ENCODE data around the gene KRTAP10-11.
"Not testable (repeated sequence)": the region's sequence is repeated elsewhere in the genome, so short reads cannot be mapped to it uniquely, and the experiment has no call there.

Gene KRTAP10-11

GRCh38 chr21:44682580-44683151 lies 36.5 kb downstream of the KRTAP10-11 start:
- FAIRE-seq (no peak), DNase-seq (ENCODE audit: insufficient read length) (no peak)
- TF ChIP-seq POLR2AphosphoS5 (IDR thresholded peaks at IDR 0.05; ENCODE audit: low read depth, low read length) (no peak), POLR2A (IDR thresholded peaks at IDR 0.05; ENCODE audit: low read depth, low read length) (no peak), TAF1 (IDR thresholded peaks at IDR 0.05; ENCODE audit: borderline replicate concordance, low read depth, low read length) (no peak)

DNA sequence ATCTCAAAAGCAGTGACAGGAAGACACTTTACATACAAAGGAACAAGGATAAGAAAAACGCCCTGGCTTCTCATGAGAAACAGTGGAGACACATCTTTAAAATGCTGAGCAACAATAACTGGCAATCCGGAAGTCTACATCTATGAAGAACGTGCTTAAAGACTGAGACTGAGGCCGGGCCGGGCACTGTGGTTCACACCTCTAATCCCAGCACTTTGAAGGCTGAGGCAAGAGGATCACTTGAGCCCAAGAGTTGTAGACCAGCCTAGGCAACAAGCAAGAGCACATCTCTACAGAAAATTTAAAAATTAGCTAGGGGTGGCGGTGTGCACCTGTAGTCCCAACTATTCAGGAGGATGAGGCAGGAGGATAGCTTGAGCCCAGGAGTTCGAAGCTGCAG lies 37.9 kb downstream of the KRTAP10-11 start:
- DNase-seq (ENCODE audit: insufficient read length) (no peak), FAIRE-seq (no peak)
- TF ChIP-seq POLR2A (IDR thresholded peaks at IDR 0.05; ENCODE audit: low read depth, low read length) (no peak), TAF1 (IDR thresholded peaks at IDR 0.05; ENCODE audit: borderline replicate concordance, low read depth, low read length) (no peak), POLR2AphosphoS5 (IDR thresholded peaks at IDR 0.05; ENCODE audit: low read depth, low read length) (no peak)

DNA sequence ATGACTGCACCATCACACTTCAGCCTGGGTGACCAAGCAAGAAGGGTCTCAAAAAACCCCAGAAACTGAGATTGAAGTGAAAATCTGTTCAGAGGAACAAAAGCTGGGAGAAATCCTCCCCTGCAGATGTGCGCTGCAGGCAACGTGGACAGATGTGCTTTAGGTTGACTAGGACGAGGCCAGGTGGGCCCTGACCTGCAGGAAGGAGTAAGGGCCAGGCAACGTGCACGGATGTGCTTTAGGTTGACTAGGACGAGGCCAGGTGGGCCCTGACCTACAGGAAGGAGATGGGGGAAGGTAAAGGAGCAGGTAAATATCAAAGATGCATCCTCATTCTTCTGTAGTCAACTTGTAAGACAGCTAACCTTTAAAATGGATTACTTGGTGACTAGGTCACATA lies 38.3 kb downstream of the KRTAP10-11 start:
- DNase-seq (ENCODE audit: insufficient read length) (no peak), FAIRE-seq (no peak)
- no peak for TF ChIP-seq TAF1 (IDR thresholded peaks at IDR 0.05; ENCODE audit: borderline replicate concordance, low read depth, low read length)

GRCh38 chr21:44685050-44685449 lies 38.8 kb downstream of the KRTAP10-11 start:
- not testable (repeated sequence) for DNase-seq (ENCODE audit: insufficient read length); FAIRE-seq

DNA sequence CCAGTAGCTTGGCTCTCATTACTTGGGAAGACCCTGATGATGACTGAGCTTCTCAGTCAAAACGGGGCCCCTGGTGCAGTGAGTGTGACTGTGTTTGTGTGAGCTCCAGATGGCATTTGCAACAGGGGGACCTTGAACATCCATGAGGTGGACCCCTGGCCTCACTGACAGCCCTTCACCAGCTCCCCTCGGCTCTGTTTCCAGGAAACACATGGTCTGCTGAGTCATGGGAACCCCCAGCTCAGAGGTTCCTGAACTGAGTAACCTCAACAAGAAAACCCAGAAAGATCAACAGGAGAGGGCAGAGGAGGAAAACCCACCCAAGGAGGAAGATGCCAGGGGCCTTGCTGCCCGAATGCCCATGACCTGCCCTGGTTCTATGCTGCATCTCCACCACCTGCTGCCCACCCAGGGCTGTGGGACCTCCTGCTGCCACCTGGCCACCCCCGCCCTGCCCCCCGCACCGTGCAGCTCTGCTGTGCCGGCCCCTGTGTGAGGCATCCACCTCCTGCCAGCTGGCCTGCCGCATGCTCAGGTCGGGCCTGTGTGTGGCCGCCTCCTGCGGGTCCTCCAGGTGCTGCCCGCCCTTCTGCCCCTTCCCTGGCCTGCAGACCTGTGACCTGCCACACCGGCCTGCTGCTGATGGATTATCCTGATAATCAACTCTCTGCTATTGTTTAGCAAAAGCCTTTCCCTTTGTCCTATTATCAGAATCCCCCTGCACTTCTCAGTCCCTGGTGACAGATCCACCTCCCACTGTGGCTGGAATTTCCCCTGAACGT lies 40.0 kb downstream of the KRTAP10-11 start:
- DNase-seq (ENCODE audit: insufficient read length) (no peak), FAIRE-seq (no peak)
- no peak for TF ChIP-seq POLR2AphosphoS5 (IDR thresholded peaks at IDR 0.05; ENCODE audit: low read depth, low read length)
- TF ChIP-seq POLR2A (IDR thresholded peaks at IDR 0.05; ENCODE audit: low read depth, low read length) = no peak
- TF ChIP-seq TAF1 (IDR thresholded peaks at IDR 0.05; ENCODE audit: borderline replicate concordance, low read depth, low read length) = no peak

DNA sequence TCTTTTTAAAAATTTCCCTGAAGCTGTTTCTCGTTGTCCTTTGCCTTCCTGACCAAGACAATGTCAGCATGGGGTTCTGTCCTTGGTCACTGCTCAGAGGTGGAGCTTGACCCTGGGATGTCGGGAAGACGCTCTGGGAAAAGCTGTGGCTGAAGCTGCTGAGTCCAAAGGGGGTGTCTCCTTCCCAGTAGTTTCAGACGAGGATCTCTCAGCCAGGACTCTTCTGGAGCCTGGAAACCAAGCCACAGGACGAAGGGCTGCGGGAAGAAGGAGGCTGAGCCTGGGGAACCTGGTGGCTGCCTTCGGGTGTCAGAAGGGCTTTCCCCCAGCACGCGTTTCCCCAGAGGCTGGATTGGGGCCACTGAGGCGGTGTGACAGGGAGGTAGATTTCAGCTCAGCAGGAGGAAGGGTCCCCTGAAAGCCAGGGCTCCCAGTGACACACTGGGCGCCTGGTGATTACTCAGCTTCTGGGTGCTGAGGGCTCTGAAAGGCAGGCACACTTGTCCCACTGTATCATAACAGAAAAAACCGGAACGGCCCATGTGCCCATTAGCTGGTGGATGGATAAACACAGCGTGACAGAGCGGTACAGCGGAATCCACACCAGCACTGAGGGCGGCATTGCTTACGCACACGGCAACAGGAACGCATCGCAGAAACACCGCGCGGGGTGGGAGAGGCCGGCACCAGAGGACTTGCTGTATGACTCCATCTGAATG lies 40.8 kb downstream of the KRTAP10-11 start:
- FAIRE-seq (no peak), DNase-seq (ENCODE audit: insufficient read length) (no peak)
- no peak for TF ChIP-seq POLR2A (IDR thresholded peaks at IDR 0.05; ENCODE audit: low read depth, low read length)
- TF ChIP-seq POLR2AphosphoS5 (IDR thresholded peaks at IDR 0.05; ENCODE audit: low read depth, low read length) = no peak
- TF ChIP-seq TAF1 (IDR thresholded peaks at IDR 0.05; ENCODE audit: borderline replicate concordance, low read depth, low read length) = no peak

DNA sequence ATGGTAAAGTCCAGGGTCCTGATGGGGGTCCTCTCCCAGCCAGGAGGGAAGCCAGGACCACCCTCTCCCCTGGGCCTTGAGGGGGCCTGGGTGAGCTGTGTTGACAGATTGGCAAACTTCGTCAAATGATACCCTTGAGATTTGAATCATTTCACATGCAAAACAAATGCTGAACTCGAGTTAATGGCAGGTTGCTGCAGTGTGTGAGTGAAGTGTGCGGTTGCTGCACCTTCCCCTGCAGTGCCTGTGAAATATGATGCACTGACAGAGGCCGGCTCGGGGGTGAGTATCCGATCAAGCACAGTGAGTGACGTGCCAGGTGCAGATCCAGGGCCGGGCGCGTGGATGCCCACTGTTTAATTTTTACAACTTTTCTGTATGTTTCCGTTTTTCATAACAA lies 41.5 kb downstream of the KRTAP10-11 start:
- TF ChIP-seq POLR2AphosphoS5 (IDR thresholded peaks at IDR 0.05; ENCODE audit: low read depth, low read length) (no peak), TAF1 (IDR thresholded peaks at IDR 0.05; ENCODE audit: borderline replicate concordance, low read depth, low read length) (no peak), POLR2A (IDR thresholded peaks at IDR 0.05; ENCODE audit: low read depth, low read length) (no peak)
- no peak for DNase-seq (ENCODE audit: insufficient read length)
- no peak for FAIRE-seq

DNA sequence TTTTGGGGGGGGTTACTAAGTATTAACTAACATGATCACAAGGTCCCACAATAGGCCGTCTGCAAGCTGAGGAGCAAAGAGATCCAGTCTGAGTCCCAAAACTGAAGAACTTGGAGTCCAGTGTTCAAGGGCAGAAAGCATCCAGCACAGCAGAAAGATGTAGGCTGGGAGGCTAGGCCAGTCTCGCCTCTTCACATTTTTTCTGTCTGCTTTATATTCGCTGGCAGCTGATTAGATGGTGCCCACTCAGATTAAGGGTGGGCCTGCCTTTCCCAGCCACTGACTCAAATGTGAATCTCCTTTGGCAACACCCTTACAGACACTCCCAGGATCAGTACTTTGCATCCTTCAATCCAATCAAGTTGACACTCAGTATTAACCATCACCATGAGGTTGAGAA lies 43.5 kb downstream of the KRTAP10-11 start:
- DNase-seq (ENCODE audit: insufficient read length); FAIRE-seq: not testable (repeated sequence)

DNA sequence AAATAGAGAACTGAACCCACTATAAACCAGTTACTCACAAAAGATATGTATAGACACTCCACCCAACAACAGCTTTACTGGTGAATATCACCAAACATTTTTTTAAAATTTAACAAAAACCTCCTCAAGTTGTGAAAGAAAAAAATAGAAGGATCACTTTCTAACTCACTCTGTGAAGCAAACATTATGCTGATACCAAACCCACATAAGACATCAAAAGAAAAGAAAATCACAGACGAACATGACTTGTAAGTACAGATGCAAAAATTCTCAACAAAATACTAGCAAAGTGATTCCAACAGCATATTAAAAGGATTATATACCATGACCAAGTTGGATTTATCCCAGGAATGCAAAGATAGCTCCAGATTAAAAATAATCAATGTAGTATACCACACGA lies 45.5 kb downstream of the KRTAP10-11 start:
- TF ChIP-seq POLR2AphosphoS5 (IDR thresholded peaks at IDR 0.05; ENCODE audit: low read depth, low read length) (no peak), POLR2A (IDR thresholded peaks at IDR 0.05; ENCODE audit: low read depth, low read length) (no peak), TAF1 (IDR thresholded peaks at IDR 0.05; ENCODE audit: borderline replicate concordance, low read depth, low read length) (no peak)
- FAIRE-seq = no peak

GRCh38 chr21:44692798-44693512 lies 46.7 kb downstream of the KRTAP10-11 start:
- no peak for FAIRE-seq
- no peak for TF ChIP-seq POLR2A (IDR thresholded peaks at IDR 0.05; ENCODE audit: low read depth, low read length)
- no peak for TF ChIP-seq TAF1 (IDR thresholded peaks at IDR 0.05; ENCODE audit: borderline replicate concordance, low read depth, low read length)
- no peak for TF ChIP-seq POLR2AphosphoS5 (IDR thresholded peaks at IDR 0.05; ENCODE audit: low read depth, low read length)
- no peak for DNase-seq (ENCODE audit: insufficient read length)

More for the DNA sequence above, 45.5 kb downstream of the KRTAP10-11 start:
- DNase-seq (ENCODE audit: insufficient read length) = no peak

- TF ChIP-seq POLR2A (IDR thresholded peaks at IDR 0.05; ENCODE audit: low read depth, low read length) = no peak
- no peak for TF ChIP-seq POLR2AphosphoS5 (IDR thresholded peaks at IDR 0.05; ENCODE audit: low read depth, low read length)
- no peak for TF ChIP-seq TAF1 (IDR thresholded peaks at IDR 0.05; ENCODE audit: borderline replicate concordance, low read depth, low read length)
- DNase-seq (ENCODE audit: insufficient read length) = no peak
- FAIRE-seq = no peak
These were observed 48.6 kb downstream of the KRTAP10-11 start for GRCh38 chr21:44694776-44695175.

- DNase-seq (ENCODE audit: insufficient read length) (no peak), FAIRE-seq (no peak)
- no peak for TF ChIP-seq POLR2AphosphoS5 (IDR thresholded peaks at IDR 0.05; ENCODE audit: low read depth, low read length)
- no peak for TF ChIP-seq POLR2A (IDR thresholded peaks at IDR 0.05; ENCODE audit: low read depth, low read length)
- TF ChIP-seq TAF1 (IDR thresholded peaks at IDR 0.05; ENCODE audit: borderline replicate concordance, low read depth, low read length) = no peak
These were observed 49.0 kb downstream of the KRTAP10-11 start for GRCh38 chr21:44695184-44695583.

Data from GM12892 (cell line).